Measurements from ENCODE around the gene OR1F1. TPM values are rescaled to one million over a fixed set of nuclear protein-coding genes. Genes with fewer than 3 reads are reported as not detected.

OR1F1 gene
- total and polyA plus RNA-seq, 2 donors (not counting 1 experiment from before 2014, with no cell fraction given), result not detected

DNA sequence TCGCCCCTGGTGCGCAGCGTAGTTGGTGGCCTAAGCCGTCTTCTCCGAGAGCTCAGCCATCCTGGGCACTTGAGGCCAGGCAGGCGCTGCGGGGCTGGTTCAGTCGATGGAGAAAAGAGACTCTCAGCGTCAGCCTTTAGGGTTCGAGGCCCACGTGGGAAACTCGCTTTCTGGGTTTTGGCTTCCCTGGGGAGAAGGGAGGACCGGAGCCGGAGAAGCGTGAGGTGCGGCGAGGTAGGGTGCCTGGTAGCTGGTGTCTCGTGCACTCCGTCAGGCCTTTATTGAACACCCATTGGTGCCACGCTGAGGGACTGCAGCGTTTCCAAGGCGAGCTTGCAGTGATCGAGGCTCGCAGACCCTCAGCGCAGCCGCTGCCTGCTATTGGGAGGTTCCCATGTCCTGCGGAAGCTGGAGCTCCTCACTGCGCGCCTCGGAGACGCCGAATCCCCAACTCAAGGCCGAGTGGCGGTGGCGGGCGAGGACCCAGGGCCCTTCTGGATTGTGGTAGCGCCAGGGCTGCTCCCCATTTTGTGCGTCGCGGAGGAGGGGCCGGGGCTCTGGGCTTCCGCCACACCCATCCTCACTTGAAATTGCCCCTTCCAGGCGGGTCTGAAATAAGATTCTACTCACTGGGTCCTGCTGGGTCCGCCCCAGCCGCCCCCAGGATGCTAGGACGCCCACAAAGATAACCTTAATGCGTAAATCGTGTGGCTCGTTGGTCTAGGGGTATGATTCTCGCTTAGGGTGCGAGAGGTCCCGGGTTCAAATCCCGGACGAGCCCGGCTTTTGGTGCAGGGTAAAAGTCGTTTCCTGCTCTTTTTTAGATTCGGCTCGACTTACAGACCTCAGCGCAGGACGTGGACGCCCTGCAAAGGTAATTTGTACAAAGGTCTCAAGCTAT, 1.2 kb downstream of the OR1F1 start:
- Mint-ChIP-seq H3K27ac (peak overlapping the region; percentile 46), H3K27me3 (peaks cover 67% of the 10 kb centered on the region), H3K9me3 (ENCODE audit: insufficient read depth) (no peaks in the 10 kb centered on the region), H3K4me3 (peak overlapping the region; percentile 73), H3K4me1 (peaks cover 36% of the 10 kb centered on the region)
- Histone ChIP-seq H3K27me3 (replicated peaks in 1 of 4; ENCODE audit: control extremely low read depth in 1 of 4, control insufficient read depth in 3 of 4, insufficient read depth in 4 of 4, low read length in 3 of 4) (peaks cover 0 to 95% (median 74%) of the 10 kb centered on the region in 4 experiments), H3K4me3 (ENCODE audit: control extremely low read depth in 1 of 5, extremely low read depth in 1 of 5, insufficient read depth in 1 of 5, low read depth in 2 of 5, low read length in 4 of 5) (peak overlapping the region in 2 of 5 experiments; percentile 1 to 11), H2AFZ (ENCODE audit: insufficient read depth, low read depth, low read length, poor library complexity, severe bottlenecking) (peak overlapping the region; percentile 19), H4K20me1 (ENCODE audit: control insufficient read depth, insufficient read depth, low read length, poor library complexity, severe bottlenecking) (no peaks in the 10 kb centered on the region), H3K9ac (ENCODE audit: low read length) (peak overlapping the region; percentile 1), H3K79me2 (ENCODE audit: control insufficient read depth, insufficient read depth, low read length) (no peaks in the 10 kb centered on the region), H3K27ac (ENCODE audit: low read length in 2 of 2) (no peak overlapping the region), H3K36me3 (replicated peaks in 1 of 2; ENCODE audit: control extremely low read depth in 1 of 2, control insufficient read depth in 1 of 2, extremely low read depth in 1 of 2, insufficient read depth in 2 of 2, low read length in 1 of 2) (no peaks in the 10 kb centered on the region), H3K4me2 (replicated peaks; ENCODE audit: low read depth, low read length, poor library complexity, severe bottlenecking) (peak overlapping the region; percentile 60), H3K4me1 (ENCODE audit: control insufficient read depth in 2 of 2, insufficient read depth in 2 of 2, low read length in 2 of 2) (peaks cover 27 to 29% of the 10 kb centered on the region in 2 donors), H3K9me3 (ENCODE audit: control extremely low read depth in 1 of 3, control insufficient read depth in 2 of 3, insufficient read depth in 1 of 3, low read length in 2 of 3) (peaks cover 0 to 79% (median 11%) of the 10 kb centered on the region in 3 donors)
- no peak for TF ChIP-seq EZH2 (IDR thresholded peaks at IDR 0.05; ENCODE audit: borderline replicate concordance, insufficient read depth, low read depth, low read length, poor library complexity, severe bottlenecking)
- TF ChIP-seq, protein P1, sequence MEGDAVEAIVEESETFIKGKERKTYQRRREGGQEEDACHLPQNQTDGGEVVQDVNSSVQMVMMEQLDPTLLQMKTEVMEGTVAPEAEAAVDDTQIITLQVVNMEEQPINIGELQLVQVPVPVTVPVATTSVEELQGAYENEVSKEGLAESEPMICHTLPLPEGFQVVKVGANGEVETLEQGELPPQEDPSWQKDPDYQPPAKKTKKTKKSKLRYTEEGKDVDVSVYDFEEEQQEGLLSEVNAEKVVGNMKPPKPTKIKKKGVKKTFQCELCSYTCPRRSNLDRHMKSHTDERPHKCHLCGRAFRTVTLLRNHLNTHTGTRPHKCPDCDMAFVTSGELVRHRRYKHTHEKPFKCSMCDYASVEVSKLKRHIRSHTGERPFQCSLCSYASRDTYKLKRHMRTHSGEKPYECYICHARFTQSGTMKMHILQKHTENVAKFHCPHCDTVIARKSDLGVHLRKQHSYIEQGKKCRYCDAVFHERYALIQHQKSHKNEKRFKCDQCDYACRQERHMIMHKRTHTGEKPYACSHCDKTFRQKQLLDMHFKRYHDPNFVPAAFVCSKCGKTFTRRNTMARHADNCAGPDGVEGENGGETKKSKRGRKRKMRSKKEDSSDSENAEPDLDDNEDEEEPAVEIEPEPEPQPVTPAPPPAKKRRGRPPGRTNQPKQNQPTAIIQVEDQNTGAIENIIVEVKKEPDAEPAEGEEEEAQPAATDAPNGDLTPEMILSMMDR (IDR thresholded peaks at IDR 0.05), result no peak
- POLR2A ChIA-PET, result no interaction called here
- no peak for ATAC-seq (ENCODE audit: low read depth)
- WGBS (ENCODE audit: insufficient coverage), result 5% methylated on average over 61 of the region's 61 CpGs
- intact Hi-C loops (cut with micrococcal nuclease), result loop anchor here (2.0 kb wide), 1 partner anchor 14 kb away; no protein-coding TSS in a partner anchor
- CTCF ChIA-PET, result no interaction called here
- DNase-seq, result peak; percentile 58

DNA sequence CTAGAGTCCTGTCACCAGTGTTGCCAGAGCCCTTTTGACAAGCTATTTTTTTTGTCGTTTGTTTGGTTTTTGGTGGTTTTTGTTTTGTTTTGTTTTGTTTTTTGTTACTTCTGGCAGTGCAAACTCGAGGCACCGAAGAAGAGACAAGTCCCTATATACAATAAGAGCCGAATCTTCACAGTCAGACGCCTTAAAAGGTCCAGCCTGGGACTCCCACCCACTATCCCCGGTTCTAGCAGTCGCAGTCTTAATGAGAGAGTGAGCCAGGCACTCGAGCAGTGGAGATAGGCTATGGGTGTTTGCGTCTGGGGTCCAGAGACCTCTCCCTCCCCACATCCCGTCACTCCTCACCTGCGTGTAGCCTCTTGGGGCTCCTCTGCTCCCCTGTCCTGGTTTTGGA, 1.9 kb downstream of the OR1F1 start:
- ChIA-PET POLR2A (no interaction called here), CTCF (no interaction called here)
- H3K4me1 Mint-ChIP-seq, result peaks cover 34% of the 10 kb centered on the region
- H3K27me3 Mint-ChIP-seq, result peaks cover 70% of the 10 kb centered on the region
- Histone ChIP-seq H3K4me3 (ENCODE audit: control extremely low read depth in 1 of 5, extremely low read depth in 1 of 5, insufficient read depth in 1 of 5, low read depth in 2 of 5, low read length in 4 of 5) (no peak overlapping the region), H3K27ac (ENCODE audit: low read length in 2 of 2) (no peak overlapping the region), H3K79me2 (ENCODE audit: control insufficient read depth, insufficient read depth, low read length) (no peaks in the 10 kb centered on the region), H4K20me1 (ENCODE audit: control insufficient read depth, insufficient read depth, low read length, poor library complexity, severe bottlenecking) (no peaks in the 10 kb centered on the region), H3K9ac (ENCODE audit: low read length) (no peak overlapping the region), H3K9me3 (ENCODE audit: control extremely low read depth in 1 of 3, control insufficient read depth in 2 of 3, insufficient read depth in 1 of 3, low read length in 2 of 3) (peaks cover 0 to 79% (median 11%) of the 10 kb centered on the region in 3 donors), H3K27me3 (replicated peaks in 1 of 4; ENCODE audit: control extremely low read depth in 1 of 4, control insufficient read depth in 3 of 4, insufficient read depth in 4 of 4, low read length in 3 of 4) (peaks cover 0 to 95% (median 75%) of the 10 kb centered on the region in 4 experiments), H3K4me2 (replicated peaks; ENCODE audit: low read depth, low read length, poor library complexity, severe bottlenecking) (peak overlapping the region; percentile 60), H3K36me3 (replicated peaks in 1 of 2; ENCODE audit: control extremely low read depth in 1 of 2, control insufficient read depth in 1 of 2, extremely low read depth in 1 of 2, insufficient read depth in 2 of 2, low read length in 1 of 2) (no peaks in the 10 kb centered on the region), H3K4me1 (ENCODE audit: control insufficient read depth in 2 of 2, insufficient read depth in 2 of 2, low read length in 2 of 2) (peaks cover 27 to 29% of the 10 kb centered on the region in 2 donors), H2AFZ (ENCODE audit: insufficient read depth, low read depth, low read length, poor library complexity, severe bottlenecking) (no peak overlapping the region)
- intact Hi-C loops (cut with micrococcal nuclease), result loop anchor here (2.0 kb wide), 2 partner anchors 15 to 37 kb away; no protein-coding TSS in a partner anchor
- DNase-seq (peak; percentile 47), ATAC-seq (ENCODE audit: low read depth) (no peak)
- H3K4me3 Mint-ChIP-seq, result peak overlapping the region; percentile 73
- peak overlapping the region; percentile 15 for H3K27ac Mint-ChIP-seq
- WGBS (ENCODE audit: insufficient coverage), result no CpG with 5 or more reads among the region's 11 CpGs
- H3K9me3 Mint-ChIP-seq (ENCODE audit: insufficient read depth), result no peaks in the 10 kb centered on the region
- TF ChIP-seq, protein P1 (IDR thresholded peaks at IDR 0.05), result no peak
- TF ChIP-seq EZH2 (IDR thresholded peaks at IDR 0.05; ENCODE audit: borderline replicate concordance, insufficient read depth, low read depth, low read length, poor library complexity, severe bottlenecking), result no peak
